ENCODE measurements around the gene UQCC2. TPM values are rescaled to one million over a fixed set of nuclear protein-coding genes. Genes with fewer than 3 reads are reported as not detected.

UQCC2 gene
- total RNA-seq, 1 donor from 2014 or later, result 54.9 TPM

DNA sequence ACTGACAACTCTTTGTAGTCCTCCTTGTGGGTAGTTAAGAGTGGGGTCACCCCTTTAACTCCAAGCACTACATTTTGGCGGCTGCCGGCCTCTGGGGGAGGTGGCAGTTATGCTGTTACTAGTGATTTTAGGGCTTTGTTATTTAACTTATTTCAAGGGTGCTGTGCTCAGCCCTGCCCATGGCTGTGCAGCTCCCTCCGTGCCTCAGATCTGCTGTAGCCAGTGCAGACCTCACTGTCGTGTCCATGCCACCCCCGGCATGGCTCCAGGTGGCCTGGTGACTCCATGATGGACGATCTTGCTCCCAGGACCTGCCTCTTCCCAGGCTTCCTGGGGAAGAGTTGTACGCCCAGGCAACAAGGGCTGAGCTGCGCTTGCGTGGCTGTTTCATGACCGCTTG is 15.4 kb downstream of the UQCC2 start:
- H3K4me1 Mint-ChIP-seq (ENCODE audit: unreplicated experiment), result peaks cover 80% of the 10 kb centered on the region
- H3K36me3 Mint-ChIP-seq (ENCODE audit: low read depth, unreplicated experiment), result peaks cover 37% of the 10 kb centered on the region
- no peak for DNase-seq (ENCODE audit: low spot score)
- H3K9me3 Mint-ChIP-seq (ENCODE audit: unreplicated experiment), result no peaks in the 10 kb centered on the region
- peak overlapping the region; percentile 87 for H3K27ac Mint-ChIP-seq (ENCODE audit: unreplicated experiment)
- TF ChIP-seq, protein P1, sequence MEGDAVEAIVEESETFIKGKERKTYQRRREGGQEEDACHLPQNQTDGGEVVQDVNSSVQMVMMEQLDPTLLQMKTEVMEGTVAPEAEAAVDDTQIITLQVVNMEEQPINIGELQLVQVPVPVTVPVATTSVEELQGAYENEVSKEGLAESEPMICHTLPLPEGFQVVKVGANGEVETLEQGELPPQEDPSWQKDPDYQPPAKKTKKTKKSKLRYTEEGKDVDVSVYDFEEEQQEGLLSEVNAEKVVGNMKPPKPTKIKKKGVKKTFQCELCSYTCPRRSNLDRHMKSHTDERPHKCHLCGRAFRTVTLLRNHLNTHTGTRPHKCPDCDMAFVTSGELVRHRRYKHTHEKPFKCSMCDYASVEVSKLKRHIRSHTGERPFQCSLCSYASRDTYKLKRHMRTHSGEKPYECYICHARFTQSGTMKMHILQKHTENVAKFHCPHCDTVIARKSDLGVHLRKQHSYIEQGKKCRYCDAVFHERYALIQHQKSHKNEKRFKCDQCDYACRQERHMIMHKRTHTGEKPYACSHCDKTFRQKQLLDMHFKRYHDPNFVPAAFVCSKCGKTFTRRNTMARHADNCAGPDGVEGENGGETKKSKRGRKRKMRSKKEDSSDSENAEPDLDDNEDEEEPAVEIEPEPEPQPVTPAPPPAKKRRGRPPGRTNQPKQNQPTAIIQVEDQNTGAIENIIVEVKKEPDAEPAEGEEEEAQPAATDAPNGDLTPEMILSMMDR (IDR thresholded peaks at IDR 0.05; ENCODE audit: unreplicated experiment), result no peak
- H3K27me3 Mint-ChIP-seq (ENCODE audit: unreplicated experiment), result peaks cover 14% of the 10 kb centered on the region
- peak overlapping the region; percentile 42 for H3K4me3 Mint-ChIP-seq (ENCODE audit: unreplicated experiment)

DNA sequence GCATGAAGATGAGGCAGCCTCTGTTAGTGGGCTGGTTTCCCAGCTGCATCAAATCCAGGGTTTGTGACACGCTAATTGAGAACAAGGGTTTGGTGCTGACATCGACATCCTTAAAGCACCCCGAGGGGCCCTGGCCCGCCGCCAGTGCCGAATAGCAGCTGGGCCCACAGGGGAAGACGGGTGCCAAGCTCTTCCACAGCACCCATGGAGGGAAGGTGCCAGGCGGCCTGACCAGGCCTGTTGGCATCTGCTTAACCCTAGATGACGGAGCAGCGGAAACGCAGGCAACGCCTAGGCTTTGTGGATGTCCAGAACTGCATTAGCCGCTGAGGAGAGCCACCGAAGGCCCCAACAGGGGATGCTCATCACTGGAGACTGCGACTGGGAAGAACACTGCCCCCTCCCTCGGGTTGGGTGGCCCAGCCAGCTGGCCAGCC is 16.0 kb downstream of the UQCC2 start:
- H3K27me3 Mint-ChIP-seq (ENCODE audit: unreplicated experiment), result peaks cover 17% of the 10 kb centered on the region
- no peak for DNase-seq (ENCODE audit: low spot score)
- H3K36me3 Mint-ChIP-seq (ENCODE audit: low read depth, unreplicated experiment), result peaks cover 42% of the 10 kb centered on the region
- peaks cover 83% of the 10 kb centered on the region for H3K4me1 Mint-ChIP-seq (ENCODE audit: unreplicated experiment)
- no peaks in the 10 kb centered on the region for H3K9me3 Mint-ChIP-seq (ENCODE audit: unreplicated experiment)
- TF ChIP-seq, protein P1 (IDR thresholded peaks at IDR 0.05; ENCODE audit: unreplicated experiment), result no peak
- H3K4me3 Mint-ChIP-seq (ENCODE audit: unreplicated experiment), result no peak overlapping the region
- H3K27ac Mint-ChIP-seq (ENCODE audit: unreplicated experiment), result no peak overlapping the region

DNA sequence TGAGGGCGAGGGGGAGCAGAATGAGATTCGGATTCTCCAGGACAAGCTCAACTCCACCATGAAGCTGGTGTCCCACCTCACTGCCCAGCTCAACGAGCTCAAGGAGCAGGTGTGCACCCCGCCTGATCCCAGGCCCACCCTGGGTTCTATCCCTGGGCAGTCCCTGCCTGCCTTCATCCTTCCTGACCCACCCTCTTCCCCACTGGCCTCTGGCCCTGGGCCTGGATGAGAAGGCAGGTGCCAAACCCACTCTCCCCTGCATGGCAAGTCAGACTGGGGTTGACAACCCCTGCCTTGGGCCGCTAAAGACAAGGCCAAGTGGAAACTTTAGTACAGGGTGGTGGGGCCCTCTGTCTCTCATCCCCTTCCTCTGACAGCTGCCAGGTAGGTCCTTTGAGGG is 16.5 kb downstream of the UQCC2 start:
- Mint-ChIP-seq H3K27ac (ENCODE audit: unreplicated experiment) (peak overlapping the region; percentile 72), H3K36me3 (ENCODE audit: low read depth, unreplicated experiment) (peaks cover 39% of the 10 kb centered on the region), H3K4me1 (ENCODE audit: unreplicated experiment) (peaks cover 79% of the 10 kb centered on the region)

DNA sequence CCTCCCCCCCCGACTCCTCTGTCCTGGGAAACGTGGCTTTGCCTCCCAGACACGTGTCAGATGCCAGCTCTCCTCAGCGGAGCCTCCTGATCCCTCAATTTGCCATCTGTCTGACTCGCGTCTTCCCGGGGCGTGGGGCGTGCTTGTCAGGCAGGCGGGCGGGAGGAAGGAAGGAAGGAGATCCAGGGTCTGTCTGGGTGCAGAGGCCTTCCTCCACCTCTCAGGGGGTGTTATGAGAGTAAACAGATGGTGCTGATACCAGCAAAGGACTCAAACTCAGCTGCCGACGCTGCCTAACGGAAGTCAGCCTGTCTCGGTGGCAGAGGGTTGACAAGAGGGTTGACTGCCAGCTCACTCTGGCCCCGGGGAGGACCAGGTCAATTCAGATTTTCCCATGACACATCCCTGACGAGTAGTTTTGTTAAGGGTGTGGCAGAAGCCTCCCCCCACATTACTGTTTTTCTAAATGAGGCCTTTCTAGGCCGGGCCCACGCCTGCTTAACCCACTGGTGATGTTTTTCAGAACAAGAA is 17.0 kb downstream of the UQCC2 start:
- Mint-ChIP-seq H3K27ac (ENCODE audit: unreplicated experiment) (peak overlapping the region; percentile 72), H3K36me3 (ENCODE audit: low read depth, unreplicated experiment) (peaks cover 43% of the 10 kb centered on the region), H3K4me3 (ENCODE audit: unreplicated experiment) (no peak overlapping the region), H3K27me3 (ENCODE audit: unreplicated experiment) (peaks cover 18% of the 10 kb centered on the region), H3K9me3 (ENCODE audit: unreplicated experiment) (no peaks in the 10 kb centered on the region), H3K4me1 (ENCODE audit: unreplicated experiment) (peaks cover 75% of the 10 kb centered on the region)
- TF ChIP-seq, protein P1 (IDR thresholded peaks at IDR 0.05; ENCODE audit: unreplicated experiment), result no peak
- no peak for DNase-seq (ENCODE audit: low spot score)

More for the DNA sequence above, 16.5 kb downstream of the UQCC2 start:
- no peak overlapping the region for H3K4me3 Mint-ChIP-seq (ENCODE audit: unreplicated experiment)
- H3K27me3 Mint-ChIP-seq (ENCODE audit: unreplicated experiment), result peaks cover 17% of the 10 kb centered on the region
- TF ChIP-seq, protein P1 (IDR thresholded peaks at IDR 0.05; ENCODE audit: unreplicated experiment), result no peak
- H3K9me3 Mint-ChIP-seq (ENCODE audit: unreplicated experiment), result no peaks in the 10 kb centered on the region
- no peak for DNase-seq (ENCODE audit: low spot score)

DNA sequence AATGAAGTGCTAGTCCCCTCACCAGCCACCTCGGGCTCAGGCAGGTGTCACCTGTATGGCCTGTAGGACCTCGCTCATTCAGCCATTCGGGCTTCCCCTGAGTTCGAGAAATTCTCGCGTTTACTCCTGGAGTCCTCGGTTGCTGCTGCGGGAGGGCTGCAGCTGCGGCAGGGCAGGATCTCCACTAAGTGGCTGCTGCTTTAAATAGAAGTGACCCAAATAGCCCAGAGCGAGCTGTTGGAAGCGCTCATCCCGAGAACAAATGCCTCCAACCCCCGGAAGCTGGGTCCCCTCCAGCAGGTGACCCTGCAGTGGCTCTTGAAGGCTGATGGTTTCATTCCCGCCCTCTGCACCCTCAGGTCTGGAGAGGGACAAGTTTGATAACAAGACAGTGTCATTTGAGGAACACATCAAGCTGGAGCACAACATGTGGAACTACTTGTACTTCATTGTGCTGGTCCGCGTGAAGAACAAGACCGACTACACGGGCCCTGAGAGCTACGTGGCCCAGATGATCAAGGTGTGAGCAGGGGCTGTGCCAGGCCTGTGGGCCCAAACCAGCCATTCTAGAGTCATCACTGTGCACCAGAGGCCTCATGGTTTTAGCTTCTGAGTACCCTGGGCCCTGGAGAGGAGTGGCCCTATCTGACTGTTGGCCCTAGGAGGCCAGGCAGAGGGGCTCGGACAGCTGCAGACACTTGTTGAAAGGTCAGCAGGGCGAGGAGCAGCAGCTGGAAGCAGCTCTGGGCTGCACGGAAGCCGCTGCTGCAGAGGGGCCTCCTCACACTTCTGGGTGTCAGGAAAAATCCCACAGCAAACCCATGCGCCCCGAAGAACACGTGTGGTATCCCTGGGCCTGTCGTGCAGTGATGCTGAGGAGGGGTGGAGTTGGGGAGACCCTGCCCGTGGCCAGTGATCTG is 18.1 kb downstream of the UQCC2 start:
- Mint-ChIP-seq H3K27ac (ENCODE audit: unreplicated experiment) (peak overlapping the region; percentile 75), H3K4me1 (ENCODE audit: unreplicated experiment) (peaks cover 65% of the 10 kb centered on the region), H3K4me3 (ENCODE audit: unreplicated experiment) (peak overlapping the region; percentile 83), H3K27me3 (ENCODE audit: unreplicated experiment) (peaks cover 24% of the 10 kb centered on the region), H3K36me3 (ENCODE audit: low read depth, unreplicated experiment) (peaks cover 45% of the 10 kb centered on the region), H3K9me3 (ENCODE audit: unreplicated experiment) (no peaks in the 10 kb centered on the region)
- no peak for DNase-seq (ENCODE audit: low spot score)
- TF ChIP-seq, protein P1 (IDR thresholded peaks at IDR 0.05; ENCODE audit: unreplicated experiment), result no peak

All from endothelial cell (in vitro differentiated cells).